NCI-H82 (cell line): ENCODE results near the gene DENND6B.

ENCODE experiments used
- DNase-seq: peaks from one replicate; lab custom pipeline; 2025; lab: John Stamatoyannopoulos, UW

Gene DENND6B

GRCh38 chr22:50304528-50305392 is 22.1 kb downstream of the DENND6B start:
- no peak for DNase-seq

GRCh38 chr22:50303848-50304527 is 22.8 kb downstream of the DENND6B start:
- no peak for DNase-seq

GRCh38 chr22:50303515-50303847 is 23.3 kb downstream of the DENND6B start:
- no peak for DNase-seq

GRCh38 chr22:50302564-50302963 is 24.2 kb downstream of the DENND6B start:
- DNase-seq: peak; percentile 17

- no peak for DNase-seq
Observed at GRCh38 chr22:50302041-50302541, 24.7 kb downstream of the DENND6B start.

- DNase-seq: no peak
Observed at GRCh38 chr22:50301581-50301991, 25.2 kb downstream of the DENND6B start.

- DNase-seq: no peak
Observed at GRCh38 chr22:50300620-50301257, 26.1 kb downstream of the DENND6B start.

- DNase-seq: no peak
Observed at GRCh38 chr22:50299785-50300619, 26.8 kb downstream of the DENND6B start.

- peak; percentile 31 for DNase-seq
Observed at GRCh38 chr22:50298937-50299784, 27.7 kb downstream of the DENND6B start.

GRCh38 chr22:50298266-50298637 is 28.6 kb downstream of the DENND6B start:
- no peak for DNase-seq

- no peak for DNase-seq
Observed at GRCh38 chr22:50297510-50298265, 29.1 kb downstream of the DENND6B start.

GRCh38 chr22:50296658-50297490 is 29.9 kb downstream of the DENND6B start:
- no peak for DNase-seq

GRCh38 chr22:50294319-50294656 is 32.5 kb downstream of the DENND6B start:
- DNase-seq: no peak

- no peak for DNase-seq
Observed at GRCh38 chr22:50293441-50294318, 33.1 kb downstream of the DENND6B start.

- no peak for DNase-seq
Observed at GRCh38 chr22:50292643-50293440, 34.0 kb downstream of the DENND6B start.

- DNase-seq: no peak
Observed at GRCh38 chr22:50289942-50290630, 36.7 kb downstream of the DENND6B start.
